HG02759 (cell line): ENCODE data around the gene LARP1B.
A peak's percentile ranks its signal among the peaks of the same experiment; 100 is the strongest.
"Not testable (repeated sequence)": the region's sequence is repeated elsewhere in the genome, so short reads cannot be mapped to it uniquely, and the experiment has no call there.

Experiments used
- ATAC-seq: cut with Tn5 transposase; IDR thresholded peaks from one replicate; pipeline ENCODE4 v1.9.1; 2021; ENCODE audit warnings: mild to moderate bottlenecking, moderate library complexity; ENCODE audit not compliant: unreplicated experiment

LARP1B gene

DNA sequence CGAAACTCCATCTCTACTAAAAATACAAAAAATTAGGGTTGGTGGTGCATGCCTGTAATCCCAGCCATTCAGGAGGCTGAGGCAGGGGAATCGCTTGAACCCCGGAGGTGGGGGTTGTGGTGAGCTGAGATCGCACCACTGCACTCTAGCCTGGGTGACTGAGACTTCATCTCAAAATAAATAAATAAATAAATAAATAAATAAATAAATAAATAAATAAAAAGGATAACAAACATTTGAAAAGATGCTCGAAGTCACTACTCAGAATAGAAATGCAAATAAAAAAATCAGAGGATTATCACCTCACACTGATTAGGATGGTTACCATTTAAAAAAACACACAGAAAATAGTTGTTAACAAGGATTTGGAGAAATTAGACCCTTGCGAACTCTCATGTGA, 73.8 kb downstream of the LARP1B start:
- ATAC-seq, result no peak

DNA sequence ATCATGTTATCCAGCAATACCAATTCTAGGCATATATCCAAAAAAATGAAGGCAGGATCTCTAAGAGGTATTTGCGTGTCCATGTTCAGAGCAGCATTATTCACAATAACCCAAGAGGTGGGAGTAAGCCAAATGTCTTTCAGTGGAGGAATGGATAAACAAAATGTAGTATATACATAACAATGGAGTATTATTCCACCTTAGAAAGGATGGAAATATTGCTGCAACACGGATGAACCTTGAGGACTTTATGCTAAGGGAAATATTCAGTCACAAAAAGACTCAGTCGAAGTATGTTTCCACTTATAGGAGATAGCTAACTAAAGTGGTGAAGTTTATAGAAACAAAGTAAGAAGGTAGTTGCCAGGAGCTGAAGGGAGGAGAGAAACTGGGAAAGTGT, 74.3 kb downstream of the LARP1B start:
- no peak for ATAC-seq

DNA sequence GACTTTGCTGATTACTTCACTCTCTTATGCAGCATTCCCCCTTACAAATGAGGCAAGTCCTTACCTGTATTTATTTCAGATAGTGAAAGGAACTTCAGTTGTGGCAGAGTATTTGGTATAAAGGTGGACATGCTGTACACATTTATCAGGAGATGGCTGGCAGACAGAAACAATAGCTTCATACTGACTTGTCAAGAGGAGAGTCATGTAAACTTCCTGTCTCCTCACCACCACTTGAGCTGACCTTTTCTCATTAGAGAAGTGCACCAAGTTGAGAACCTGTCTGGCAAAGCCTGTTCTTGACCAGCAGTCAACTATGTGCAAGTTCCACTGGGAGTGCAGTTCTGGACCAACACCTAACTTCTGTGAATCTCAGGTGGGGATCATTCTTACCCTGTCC, 80.8 kb downstream of the LARP1B start:
- ATAC-seq, result no peak

DNA sequence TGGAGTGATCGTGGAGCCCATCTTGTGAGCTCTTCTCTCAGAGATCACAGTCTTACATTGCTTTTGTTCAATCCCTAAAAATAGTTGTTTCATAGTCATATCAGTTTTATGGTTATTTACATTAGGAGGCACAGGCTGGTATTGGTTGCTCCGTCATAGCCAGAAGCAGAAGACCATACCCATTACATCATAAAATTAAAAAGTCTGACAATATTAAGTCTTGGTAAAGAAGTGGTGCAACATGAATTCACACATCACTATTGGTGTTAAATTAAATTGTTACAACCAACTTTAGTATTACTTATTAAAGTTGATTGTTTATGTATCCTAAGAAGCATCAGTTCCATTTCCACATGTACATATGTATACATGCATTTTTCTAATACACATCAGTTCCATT, 84.6 kb downstream of the LARP1B start:
- ATAC-seq, result no peak

DNA sequence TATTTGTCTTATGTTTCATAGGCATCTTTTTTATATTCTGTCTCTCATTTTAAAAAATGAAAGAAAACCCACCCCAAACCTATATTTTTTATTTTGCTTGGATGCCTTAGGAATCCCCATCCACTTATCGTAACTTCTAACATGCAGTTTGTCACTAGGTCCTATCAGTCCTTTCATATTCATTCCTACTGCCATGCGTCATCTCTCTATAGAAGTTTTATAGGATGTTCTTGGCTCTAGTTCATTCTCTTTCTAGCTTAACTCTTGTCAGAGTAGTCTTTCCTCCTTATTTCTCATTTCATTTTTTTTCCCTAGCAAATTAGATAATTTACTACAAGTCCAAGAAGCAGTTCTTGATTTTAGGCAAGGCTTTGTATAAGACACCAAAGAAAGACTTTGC, 92.7 kb downstream of the LARP1B start:
- no peak for ATAC-seq

DNA sequence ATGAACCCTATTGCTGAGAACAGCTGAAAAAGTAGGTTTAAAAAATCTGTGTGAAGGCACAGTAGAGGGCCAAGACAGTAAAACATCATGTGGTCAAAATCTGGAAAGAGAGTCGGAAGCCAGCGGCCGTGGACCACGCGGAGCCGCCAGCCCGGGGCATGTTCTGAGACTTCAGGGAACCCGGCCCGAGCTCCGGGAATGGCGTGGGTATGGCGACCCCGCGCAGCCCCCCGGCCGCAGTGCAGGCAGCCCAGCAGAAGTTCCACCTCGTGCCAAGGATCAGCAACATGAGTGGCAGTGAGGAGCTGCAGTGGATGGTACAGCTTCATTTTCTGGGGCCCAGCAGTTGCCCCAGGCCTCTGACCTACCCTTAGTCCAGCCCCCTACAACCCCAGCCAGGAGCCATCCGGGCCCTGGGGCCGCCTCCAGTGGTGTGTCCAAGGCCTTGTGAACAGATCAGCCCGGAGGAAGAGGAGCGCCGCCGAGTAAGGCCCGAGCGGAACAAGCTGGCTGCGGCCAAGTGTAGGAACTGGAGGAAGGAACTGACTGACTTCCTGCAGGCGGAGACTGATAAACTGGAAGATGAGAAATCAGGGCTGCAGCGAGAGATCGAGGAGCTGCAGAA, 94.2 kb downstream of the LARP1B start:
- no peak for ATAC-seq

DNA sequence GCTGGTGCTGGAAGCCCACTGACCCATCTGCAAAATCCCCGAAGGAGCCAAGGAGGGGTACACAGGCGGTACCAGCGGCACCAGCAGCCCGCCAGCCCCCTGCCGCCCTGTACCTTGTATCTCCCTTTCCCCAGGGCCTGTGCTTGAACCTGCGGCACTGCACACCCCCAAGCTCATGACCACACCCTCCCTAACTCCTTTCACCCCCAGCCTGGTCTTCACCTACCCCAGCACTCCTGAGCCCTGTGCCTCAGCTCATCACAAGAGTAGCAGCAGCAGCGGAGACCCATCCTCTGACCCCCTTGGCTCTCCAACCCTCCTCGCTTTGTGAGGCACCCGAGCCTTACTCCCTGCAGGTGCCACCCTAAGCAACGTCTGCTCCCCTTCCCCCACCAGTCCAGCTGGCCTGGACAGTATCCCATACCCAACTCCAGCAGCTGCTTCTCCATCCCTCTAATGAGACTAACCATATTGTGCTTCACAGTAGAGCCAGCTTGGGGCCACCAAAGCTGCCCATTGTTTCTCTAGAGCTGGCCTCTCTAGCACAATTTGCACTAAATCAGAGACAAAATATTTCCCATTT, 94.9 kb downstream of the LARP1B start:
- ATAC-seq, result no peak

DNA sequence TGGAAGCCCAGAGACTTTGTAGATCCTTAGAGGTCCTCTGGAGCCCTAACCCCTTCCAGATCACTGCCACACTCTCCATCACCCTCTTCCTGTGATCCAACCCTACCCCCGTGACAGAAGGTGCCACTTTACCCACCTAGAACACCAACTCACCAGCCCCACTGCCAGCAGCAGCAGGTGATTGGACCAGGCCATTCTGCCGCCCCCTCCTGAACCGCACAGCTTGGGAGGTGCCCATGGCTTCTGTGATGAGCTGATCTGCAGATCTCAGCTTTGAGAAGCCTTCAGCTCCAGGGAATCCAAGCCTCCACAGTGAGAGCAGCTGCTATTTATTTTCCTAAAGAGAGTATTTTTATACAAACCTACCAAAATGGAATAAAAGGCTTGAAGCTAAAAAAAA, 95.4 kb downstream of the LARP1B start:
- not testable (repeated sequence) for ATAC-seq

DNA sequence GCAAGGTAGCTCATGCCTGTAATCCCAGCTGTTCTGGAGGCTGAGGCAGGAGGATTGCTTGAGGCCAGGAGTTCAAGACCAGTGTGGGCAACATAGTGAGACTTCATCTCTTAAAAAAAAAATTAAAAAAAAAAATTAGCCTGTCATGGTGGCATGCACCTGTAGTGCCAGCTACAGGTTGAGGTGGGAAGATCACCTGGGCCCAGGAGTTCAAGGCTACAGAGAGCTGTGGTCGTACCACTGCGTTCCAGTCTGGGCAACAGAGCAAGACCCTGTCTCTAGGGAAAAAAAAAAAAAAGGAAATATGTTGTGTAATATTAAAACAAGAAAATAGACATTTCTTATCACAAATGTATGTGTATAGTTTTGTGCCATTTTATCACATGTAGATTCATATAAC, 97.8 kb downstream of the LARP1B start:
- no peak for ATAC-seq

DNA sequence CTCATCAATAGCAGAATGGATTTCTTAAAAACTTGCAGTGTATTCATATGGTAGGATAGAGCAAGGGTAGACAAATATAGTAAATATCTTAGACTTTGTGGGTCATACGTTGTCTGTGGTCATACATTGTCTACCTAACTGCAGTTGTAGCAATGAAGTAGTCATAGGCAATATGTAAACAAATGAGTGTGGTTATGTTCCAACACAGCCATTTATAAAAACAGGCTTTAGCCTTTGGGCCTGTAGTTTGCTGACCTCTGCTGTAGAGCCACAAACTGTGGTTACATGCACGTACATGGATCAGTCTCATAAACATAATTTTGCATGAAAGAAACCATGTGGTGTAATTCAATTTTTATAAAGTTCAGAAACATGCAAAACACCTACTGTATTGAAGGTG, 98.9 kb downstream of the LARP1B start:
- no peak for ATAC-seq

DNA sequence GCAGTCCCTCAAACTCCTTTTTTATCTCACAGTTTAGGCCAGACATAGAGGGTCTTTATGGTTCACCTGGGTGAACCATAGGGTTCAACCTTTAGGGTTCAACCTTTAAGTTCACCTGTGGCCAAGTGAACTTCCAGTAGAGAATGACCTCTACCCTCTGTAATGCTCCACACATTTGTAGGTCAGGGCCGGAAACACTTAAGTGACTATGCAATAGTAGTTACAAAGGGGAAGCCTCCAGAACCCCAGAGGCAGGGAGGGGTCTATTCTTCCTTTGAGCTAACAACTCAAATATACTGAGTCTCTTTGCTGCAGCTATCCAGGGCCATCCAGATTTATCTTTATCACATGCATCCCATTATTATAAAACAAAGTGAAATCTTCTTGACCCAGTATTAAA, 100.0 kb downstream of the LARP1B start:
- no peak for ATAC-seq

DNA sequence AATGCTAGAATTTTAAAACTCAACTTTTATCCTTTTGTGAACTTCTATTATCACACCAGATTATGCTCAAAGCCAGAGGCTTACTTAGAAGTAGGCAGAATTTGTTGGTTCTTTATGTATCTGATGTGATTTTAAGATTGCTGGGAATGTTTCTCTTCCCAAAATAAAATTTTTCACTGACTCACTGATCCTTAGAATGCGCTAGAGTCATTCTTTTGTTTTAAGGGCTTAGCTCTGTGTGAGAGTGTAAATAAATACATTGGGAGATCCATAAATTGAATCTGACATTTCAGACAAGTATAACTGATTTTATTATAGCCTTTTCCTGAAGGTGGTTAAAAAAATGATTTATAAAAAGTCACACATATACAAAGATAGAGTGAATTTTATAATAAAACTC, 101.3 kb downstream of the LARP1B start:
- ATAC-seq, result no peak

DNA sequence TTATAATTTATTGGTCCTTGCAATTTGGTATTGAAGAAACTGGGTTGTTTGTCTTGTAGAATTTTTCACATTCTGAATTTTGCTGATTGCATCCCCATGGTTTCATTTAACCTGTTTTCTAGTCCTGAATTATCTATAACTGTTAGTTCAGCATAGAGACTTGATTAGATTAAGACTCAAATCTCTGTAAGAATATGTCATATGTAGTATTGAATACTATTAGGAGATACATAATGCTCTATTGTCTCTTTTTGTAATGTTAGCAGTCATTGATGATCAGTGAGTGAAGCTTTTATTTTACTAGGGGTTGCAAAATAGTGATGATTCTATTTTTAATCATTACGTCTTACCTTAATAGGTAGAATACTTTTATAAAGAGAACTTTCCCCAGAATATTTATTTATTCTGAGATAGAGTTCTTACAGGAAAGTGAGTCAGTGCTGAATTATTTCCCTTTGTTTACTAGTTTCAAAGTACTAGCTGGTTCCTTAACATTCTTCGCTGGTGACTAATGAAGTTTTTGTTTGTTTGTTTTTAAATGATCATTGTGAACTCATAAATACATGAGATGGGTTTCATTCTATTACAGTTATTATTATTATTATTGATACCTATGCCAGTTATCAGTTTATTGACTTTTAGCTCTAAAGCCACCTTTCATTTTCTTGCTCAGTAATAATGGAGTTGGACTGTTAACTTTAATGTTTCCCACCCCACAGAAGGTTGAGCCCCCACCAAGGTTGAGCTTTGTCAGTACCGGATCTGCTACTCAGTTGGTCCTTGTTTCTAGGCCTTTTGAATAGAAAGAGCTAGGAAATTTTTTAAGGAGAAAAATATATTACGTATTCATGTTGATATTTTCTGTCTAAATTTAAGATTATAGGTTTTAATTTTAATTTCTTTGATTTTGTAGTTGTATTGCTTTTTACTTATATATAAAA, 102.3 kb downstream of the LARP1B start:
- no peak for ATAC-seq

DNA sequence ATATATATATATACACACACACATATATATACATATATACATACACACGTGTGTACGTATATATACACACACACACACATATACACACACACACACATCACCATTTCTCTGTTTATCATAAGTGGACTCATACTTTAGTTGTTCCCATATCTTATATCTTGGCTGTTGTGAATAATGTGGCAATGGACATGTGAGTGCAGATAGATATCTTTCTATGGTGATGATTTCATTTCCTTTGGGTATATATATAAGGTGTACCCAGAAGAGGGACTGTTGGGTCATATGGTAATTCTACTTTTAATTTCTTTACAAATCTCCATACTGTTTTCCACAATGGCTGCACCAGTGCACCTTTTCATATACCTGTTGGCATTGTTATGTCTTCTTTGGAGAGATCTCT, 105.9 kb downstream of the LARP1B start:
- no peak for ATAC-seq

DNA sequence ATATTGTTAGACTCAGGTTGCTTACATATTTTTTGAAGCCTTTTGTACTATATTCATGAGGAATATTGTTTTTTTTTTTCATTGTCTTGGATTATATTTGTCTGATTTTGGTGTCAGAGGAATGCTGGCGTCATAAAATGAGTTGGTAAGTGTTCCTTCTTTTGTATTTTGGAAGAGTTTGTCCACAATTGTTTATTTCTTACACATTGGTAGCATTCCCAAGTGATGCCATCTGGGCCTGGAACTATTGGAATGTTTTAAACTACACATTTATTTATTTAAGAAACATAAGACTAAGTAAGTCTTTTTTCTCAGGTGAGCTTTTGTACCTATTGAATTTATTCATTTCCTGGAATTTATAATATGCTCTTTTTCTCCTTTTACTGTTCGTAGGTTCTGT, 107.6 kb downstream of the LARP1B start:
- ATAC-seq, result no peak

DNA sequence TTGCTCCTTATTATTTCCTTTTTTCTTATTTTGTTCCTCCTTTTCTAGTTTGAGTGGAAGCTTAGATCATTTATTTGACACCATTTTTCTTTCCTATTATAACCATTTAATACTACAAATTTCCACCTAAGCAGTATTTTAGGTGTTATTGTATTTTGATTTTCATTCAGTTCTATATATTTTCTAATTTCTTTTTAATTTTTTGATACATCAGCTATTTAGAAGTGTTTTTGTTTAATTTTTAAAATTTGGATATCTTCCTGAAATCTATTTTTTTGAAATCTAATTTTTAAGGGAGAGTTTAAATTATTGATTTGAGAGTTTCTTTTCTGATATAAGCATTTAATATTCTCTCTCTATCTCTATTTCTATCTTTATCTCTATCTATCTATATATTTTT, 108.1 kb downstream of the LARP1B start:
- no peak for ATAC-seq

DNA sequence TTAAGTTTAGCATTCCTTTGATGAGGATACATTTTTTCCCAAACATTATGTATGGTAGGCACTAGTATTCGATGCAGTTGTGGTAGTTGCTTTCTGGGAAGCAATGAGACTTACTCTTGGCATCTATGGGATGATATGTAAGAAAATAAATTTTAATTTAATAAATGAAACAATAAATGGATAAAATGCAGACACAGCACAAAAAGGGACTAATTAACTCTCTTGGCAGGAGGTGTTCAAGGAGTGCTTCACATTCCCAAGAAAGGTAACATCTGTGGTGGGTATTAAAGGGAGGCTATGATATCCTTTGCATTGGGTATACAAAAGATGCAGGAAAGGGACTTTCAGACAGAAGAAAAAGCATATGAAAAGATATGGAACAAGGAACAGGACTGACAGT, 115.5 kb downstream of the LARP1B start:
- ATAC-seq, result no peak

DNA sequence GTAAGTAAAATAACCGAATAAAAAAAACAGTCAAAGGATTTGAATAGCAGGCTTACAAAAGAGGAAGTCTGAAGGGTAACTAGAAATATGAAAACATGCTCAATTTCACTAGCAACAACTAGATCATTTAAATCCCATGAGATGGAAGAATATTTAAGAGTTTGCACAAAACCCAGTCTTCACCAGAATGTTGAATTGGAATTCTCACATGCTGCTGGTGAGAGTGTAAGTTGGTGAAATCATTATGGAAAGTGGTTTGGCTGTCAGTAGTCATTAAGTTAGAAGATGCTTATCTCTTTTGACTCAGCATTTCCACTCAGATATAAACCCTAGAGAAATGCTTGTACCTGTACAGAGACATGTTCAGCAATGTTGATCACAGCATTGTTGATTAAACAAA, 116.4 kb downstream of the LARP1B start:
- peak; percentile 49 for ATAC-seq

DNA sequence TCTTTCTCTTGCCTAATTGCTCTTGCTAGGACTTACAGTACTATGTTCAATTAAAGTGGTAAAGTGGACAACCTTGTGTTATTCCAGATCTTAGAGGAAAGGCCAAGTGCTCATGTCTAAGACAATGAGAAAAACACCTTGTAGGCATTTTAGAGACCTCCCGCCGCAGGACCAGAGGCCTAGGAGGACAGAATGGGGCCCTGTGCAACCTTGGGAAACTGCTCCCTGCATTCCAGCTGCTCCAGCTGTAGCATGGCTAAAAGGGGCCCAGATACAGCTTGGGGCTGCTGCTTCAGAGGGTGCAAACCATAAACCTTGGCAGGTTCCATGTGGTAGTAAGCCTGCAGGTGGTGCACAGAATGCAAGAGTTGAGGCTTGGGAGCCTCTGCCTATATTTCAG, 125.5 kb downstream of the LARP1B start:
- ATAC-seq, result no peak

DNA sequence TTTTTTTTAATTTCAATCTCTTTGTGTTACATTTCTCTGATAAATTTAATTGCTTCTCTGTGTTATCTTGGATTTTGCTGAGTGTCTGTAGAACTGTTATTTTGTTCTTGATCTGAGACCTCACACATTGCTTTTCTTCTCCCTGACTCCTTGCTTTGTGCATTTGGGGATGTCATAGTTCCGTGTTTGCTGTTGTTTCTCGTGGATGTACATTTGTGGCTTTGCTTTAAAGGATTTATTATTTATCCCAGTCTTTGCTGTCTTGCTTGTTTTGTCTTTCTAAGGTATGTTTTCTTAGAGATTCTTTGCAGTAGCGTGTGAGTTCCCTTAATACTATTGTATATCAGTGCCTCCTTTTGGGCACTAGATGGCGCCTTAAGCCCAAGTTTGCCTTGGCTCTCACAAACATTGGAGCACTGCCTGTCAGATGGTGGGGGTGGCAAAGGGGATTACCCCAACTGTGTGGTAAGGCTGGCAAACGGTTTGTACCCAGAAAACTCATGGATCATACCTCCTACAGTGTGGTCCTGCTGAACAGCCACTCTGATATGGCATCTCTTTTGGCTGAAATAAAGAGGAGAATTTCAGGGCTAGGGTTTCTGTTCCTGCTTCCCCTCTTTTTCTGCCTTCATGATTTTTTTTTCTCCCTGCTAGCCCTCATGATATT, 130.1 kb downstream of the LARP1B start:
- ATAC-seq, result peak; percentile 100
